Measurements from ENCODE around the gene CGAS.
"Not testable (repeated sequence)": the region's sequence is repeated elsewhere in the genome, so short reads cannot be mapped to it uniquely, and the experiment has no call there.

CGAS gene

DNA sequence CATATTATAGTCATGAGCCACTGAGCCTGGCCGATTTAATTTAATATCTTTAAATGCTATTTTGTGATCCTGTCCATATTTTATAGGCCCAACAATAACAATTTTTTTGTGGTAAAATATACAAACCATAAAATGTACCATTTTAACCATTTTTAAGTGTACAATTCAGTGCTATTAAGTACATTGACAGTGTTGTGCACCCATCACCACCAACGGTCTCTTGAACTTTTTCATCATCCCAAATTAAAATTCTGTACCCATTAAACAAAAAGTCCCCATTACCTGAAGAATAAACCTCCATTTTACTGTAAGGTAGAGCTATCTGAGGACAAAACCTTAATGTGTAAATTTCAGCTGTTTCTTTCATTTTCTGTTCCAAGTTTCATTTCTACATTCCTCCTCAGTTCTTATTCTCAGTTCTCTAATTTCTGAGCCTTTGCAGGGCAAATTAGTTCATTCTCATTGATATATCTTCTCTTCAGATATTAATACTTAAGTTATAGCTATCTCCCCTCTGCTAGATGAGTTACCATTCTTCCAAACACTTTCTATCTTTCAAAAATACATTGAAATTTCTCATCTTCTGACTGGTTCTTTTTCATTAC is 19.7 kb upstream of the CGAS start:
- H3K4me2 ChIP-seq (ENCODE audit: insufficient read depth, low read length, poor library complexity, severe bottlenecking): no peak overlapping the region
- H3K23ac ChIP-seq (ENCODE audit: low read depth, low read length, poor library complexity): no peak overlapping the region
- H2BK15ac ChIP-seq (ENCODE audit: low read length): no peak overlapping the region
- H3K27me3 ChIP-seq (ENCODE audit: control insufficient read depth in 3 of 3, insufficient read depth in 3 of 3, low read depth in 1 of 3, low read length in 3 of 3): no peaks in the 10 kb centered on the region
- H3K4me1 ChIP-seq (ENCODE audit: control insufficient read depth in 2 of 2, insufficient read depth in 1 of 2, low read depth in 1 of 2, low read length in 2 of 2): no peaks in the 10 kb centered on the region
- no CpG with 5 or more reads among the region's 2 CpGs for whole genome bisulfite sequencing, 2 donors (ENCODE audit: extremely low coverage in 2 of 2, insufficient read length in 2 of 2, insufficient replicate concordance in 1 of 2)
- no peaks in the 10 kb centered on the region for H3K9me3 ChIP-seq (replicated peaks in 1 of 2; ENCODE audit: control insufficient read depth in 2 of 2, insufficient read depth in 1 of 2, low read depth in 1 of 2, low read length in 2 of 2)
- DNase-seq (ENCODE audit: low spot score): no peak
- H4K8ac ChIP-seq (ENCODE audit: low read depth, low read length): no peak overlapping the region
- no peak overlapping the region for H3K4ac ChIP-seq (ENCODE audit: low read length)
- H2BK120ac ChIP-seq (ENCODE audit: low read depth, low read length): no peak overlapping the region
- H3K4me3 ChIP-seq (ENCODE audit: low read length in 2 of 2): no peak overlapping the region
- no peak overlapping the region for H4K91ac ChIP-seq (ENCODE audit: low read depth, low read length, poor library complexity)
- no peak overlapping the region for H2AK5ac ChIP-seq (ENCODE audit: low read depth, low read length)
- no peak overlapping the region for H2AFZ ChIP-seq (ENCODE audit: low read length)
- no peak overlapping the region for H3K14ac ChIP-seq (ENCODE audit: low read length)
- H3K9ac ChIP-seq (ENCODE audit: low read depth, low read length, poor library complexity): no peak overlapping the region
- no peak overlapping the region for H2BK5ac ChIP-seq (ENCODE audit: low read length)
- H3K27ac ChIP-seq (replicated peaks; ENCODE audit: low read length): no peak overlapping the region
- H2BK12ac ChIP-seq (ENCODE audit: low read length): no peak overlapping the region
- peaks cover 2% of the 10 kb centered on the region for H3K79me1 ChIP-seq (ENCODE audit: low read depth, low read length)
- peaks cover 8 to 47% of the 10 kb centered on the region in 2 donors for H3K36me3 ChIP-seq (replicated peaks in 1 of 2; ENCODE audit: control insufficient read depth in 2 of 2, insufficient read depth in 2 of 2, low read length in 2 of 2)
- H3K18ac ChIP-seq (ENCODE audit: low read length): no peak overlapping the region

DNA sequence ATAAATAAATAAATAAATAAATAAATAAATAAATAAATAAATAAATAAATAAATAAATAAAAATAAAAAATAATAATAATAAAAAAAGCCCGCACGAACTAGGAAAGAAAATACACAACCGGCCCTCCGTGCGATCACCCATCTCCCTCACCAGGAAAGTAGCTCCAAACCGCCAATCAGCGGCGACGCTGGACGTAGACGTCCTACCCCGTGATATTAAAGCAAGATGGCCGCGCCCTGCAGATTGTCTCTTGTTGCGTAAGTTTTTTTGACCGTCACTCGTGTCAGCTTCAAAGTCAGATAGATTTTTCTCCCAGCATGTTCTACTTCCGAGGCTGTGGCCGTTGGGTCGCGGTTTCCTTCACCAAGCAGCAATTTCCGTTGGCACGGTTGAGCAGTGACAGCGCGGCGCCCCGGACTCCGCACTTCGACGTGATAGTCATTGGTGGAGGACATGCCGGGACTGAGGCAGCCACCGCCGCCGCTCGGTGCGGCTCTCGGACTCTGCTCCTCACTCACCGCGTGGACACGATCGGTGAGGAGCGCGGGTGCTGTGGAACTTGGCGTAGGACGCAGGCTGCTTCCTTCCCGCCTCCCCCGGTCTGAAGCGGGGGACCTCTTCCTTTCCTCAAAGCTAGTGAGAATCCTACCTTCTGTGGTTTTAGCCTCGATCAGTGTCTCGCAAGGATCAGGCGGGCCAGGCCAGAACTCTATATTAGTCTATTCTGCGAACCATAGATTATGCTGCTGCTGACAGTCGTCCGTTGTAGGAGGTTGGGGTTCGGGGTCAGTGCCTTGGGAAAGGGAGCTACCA is 9.6 kb upstream of the CGAS start, which contains the start of gene MTO1:
Gene MTO1 (plus strand): TSS at position 201 of the 814 bp plus-strand sequence. CDS start 118 bp downstream, at position 319.
- Histone ChIP-seq H3K14ac (ENCODE audit: low read length) (peak within 1 kb of the TSS; percentile 12), H2BK5ac (ENCODE audit: low read length) (peak within 1 kb of the TSS; percentile 72), H4K91ac (ENCODE audit: low read depth, low read length, poor library complexity) (no peak within 1 kb of the TSS), H3K18ac (ENCODE audit: low read length) (peak within 1 kb of the TSS; percentile 86), H2AK5ac (ENCODE audit: low read depth, low read length) (peak within 1 kb of the TSS; percentile 24), H3K4me3 (ENCODE audit: low read length in 2 of 2) (peak within 1 kb of the TSS; percentile 89 to 95), H3K79me1 (ENCODE audit: low read depth, low read length) (peaks cover 7% of the 10 kb centered on the region), H2BK15ac (ENCODE audit: low read length) (no peak within 1 kb of the TSS), H3K9ac (ENCODE audit: low read depth, low read length, poor library complexity) (peak within 1 kb of the TSS; percentile 98), H4K8ac (ENCODE audit: low read depth, low read length) (peak within 1 kb of the TSS; percentile 3), H3K4me2 (ENCODE audit: insufficient read depth, low read length, poor library complexity, severe bottlenecking) (peak within 1 kb of the TSS; percentile 87), H3K23ac (ENCODE audit: low read depth, low read length, poor library complexity) (peak within 1 kb of the TSS; percentile 81), H3K36me3 (replicated peaks in 1 of 2; ENCODE audit: control insufficient read depth in 2 of 2, insufficient read depth in 2 of 2, low read length in 2 of 2) (peaks cover 1 to 13% of the 10 kb centered on the region in 2 donors), H3K9me3 (replicated peaks in 1 of 2; ENCODE audit: control insufficient read depth in 2 of 2, insufficient read depth in 1 of 2, low read depth in 1 of 2, low read length in 2 of 2) (no peaks in the 10 kb centered on the region), H3K4me1 (ENCODE audit: control insufficient read depth in 2 of 2, insufficient read depth in 1 of 2, low read depth in 1 of 2, low read length in 2 of 2) (peaks cover 0 to 12% of the 10 kb centered on the region in 2 donors), H2BK120ac (ENCODE audit: low read depth, low read length) (peak within 1 kb of the TSS; percentile 57), H3K27ac (replicated peaks; ENCODE audit: low read length) (peak within 1 kb of the TSS; percentile 68), H2AFZ (ENCODE audit: low read length) (peak within 1 kb of the TSS; percentile 93), H3K27me3 (ENCODE audit: control insufficient read depth in 3 of 3, insufficient read depth in 3 of 3, low read depth in 1 of 3, low read length in 3 of 3) (no peaks in the 10 kb centered on the region), H2BK12ac (ENCODE audit: low read length) (no peak within 1 kb of the TSS), H3K4ac (ENCODE audit: low read length) (peak within 1 kb of the TSS; percentile 59)
- no CpG with 5 or more reads among the region's 55 CpGs for WGBS, 2 donors (ENCODE audit: extremely low coverage in 2 of 2, insufficient read length in 2 of 2, insufficient replicate concordance in 1 of 2)
- peak; percentile 60 for DNase-seq (ENCODE audit: low spot score)

DNA sequence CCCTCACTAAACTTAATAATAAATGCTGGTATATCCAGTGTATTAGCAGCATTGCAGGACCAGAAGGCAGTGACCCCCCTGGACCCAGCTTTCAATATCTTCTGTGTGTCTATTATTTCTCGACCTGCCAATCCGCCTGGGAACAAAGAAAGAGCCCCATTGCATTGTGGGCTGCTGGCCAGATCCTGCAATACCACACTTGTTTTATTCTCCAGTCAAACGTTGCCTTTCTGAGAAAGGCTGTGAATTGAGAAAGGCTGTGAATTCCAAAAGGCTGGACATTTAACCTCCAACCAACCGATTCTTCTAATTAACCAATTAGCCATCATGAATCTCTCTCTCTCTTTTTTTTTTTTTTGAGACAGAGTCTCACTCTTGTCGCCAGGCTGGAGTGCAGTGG is 8.0 kb upstream of the CGAS start:
- WGBS, 2 donors (ENCODE audit: extremely low coverage in 2 of 2, insufficient read length in 2 of 2, insufficient replicate concordance in 1 of 2): no CpG with 5 or more reads among the region's 5 CpGs

DNA sequence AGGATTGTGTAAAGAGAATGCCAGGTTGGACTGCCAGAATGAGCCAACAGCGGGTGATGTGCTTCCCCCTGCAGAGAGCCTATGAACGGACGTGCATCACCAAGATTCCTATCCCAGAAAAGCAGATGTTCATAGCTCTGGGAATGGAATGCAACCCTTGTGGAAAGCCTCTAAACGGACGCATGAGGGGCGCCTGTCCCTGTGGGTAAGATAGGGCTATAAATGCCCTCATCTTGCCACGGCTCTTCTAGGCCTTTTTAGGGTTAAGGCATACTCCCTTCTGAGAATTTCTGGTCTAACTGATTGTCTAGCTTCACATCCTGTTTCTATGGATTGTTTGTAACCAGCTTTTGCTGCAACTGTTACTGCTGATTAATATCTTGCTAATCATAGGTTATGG is 7.4 kb upstream of the CGAS start:
- H2BK12ac ChIP-seq (ENCODE audit: low read length); H3K14ac ChIP-seq (ENCODE audit: low read length); H3K27ac ChIP-seq (replicated peaks; ENCODE audit: low read length); H3K23ac ChIP-seq (ENCODE audit: low read depth, low read length, poor library complexity); H3K79me1 ChIP-seq (ENCODE audit: low read depth, low read length); H3K18ac ChIP-seq (ENCODE audit: low read length); H2BK15ac ChIP-seq (ENCODE audit: low read length); H2BK5ac ChIP-seq (ENCODE audit: low read length); H4K8ac ChIP-seq (ENCODE audit: low read depth, low read length); H3K9ac ChIP-seq (ENCODE audit: low read depth, low read length, poor library complexity); H4K91ac ChIP-seq (ENCODE audit: low read depth, low read length, poor library complexity); H2BK120ac ChIP-seq (ENCODE audit: low read depth, low read length); H3K4ac ChIP-seq (ENCODE audit: low read length); H3K36me3 ChIP-seq (replicated peaks in 1 of 2; ENCODE audit: control insufficient read depth in 2 of 2, insufficient read depth in 2 of 2, low read length in 2 of 2); H3K9me3 ChIP-seq (replicated peaks in 1 of 2; ENCODE audit: control insufficient read depth in 2 of 2, insufficient read depth in 1 of 2, low read depth in 1 of 2, low read length in 2 of 2); H3K27me3 ChIP-seq (ENCODE audit: control insufficient read depth in 3 of 3, insufficient read depth in 3 of 3, low read depth in 1 of 3, low read length in 3 of 3); H2AK5ac ChIP-seq (ENCODE audit: low read depth, low read length); DNase-seq (ENCODE audit: low spot score); H3K4me2 ChIP-seq (ENCODE audit: insufficient read depth, low read length, poor library complexity, severe bottlenecking); H3K4me3 ChIP-seq (ENCODE audit: low read length in 2 of 2): not testable (repeated sequence)
- H2AFZ ChIP-seq (ENCODE audit: low read length): peak overlapping the region; percentile 65
- peaks cover 0 to 12% of the 10 kb centered on the region in 2 donors for H3K4me1 ChIP-seq (ENCODE audit: control insufficient read depth in 2 of 2, insufficient read depth in 1 of 2, low read depth in 1 of 2, low read length in 2 of 2)
- WGBS, 2 donors (ENCODE audit: extremely low coverage in 2 of 2, insufficient read length in 2 of 2, insufficient replicate concordance in 1 of 2): no CpG with 5 or more reads among the region's 7 CpGs

More for the DNA sequence above, 8.0 kb upstream of the CGAS start:
- Histone ChIP-seq H3K9me3 (replicated peaks in 1 of 2; ENCODE audit: control insufficient read depth in 2 of 2, insufficient read depth in 1 of 2, low read depth in 1 of 2, low read length in 2 of 2) (no peaks in the 10 kb centered on the region), H3K18ac (ENCODE audit: low read length) (no peak overlapping the region), H3K23ac (ENCODE audit: low read depth, low read length, poor library complexity) (no peak overlapping the region), H3K27me3 (ENCODE audit: control insufficient read depth in 3 of 3, insufficient read depth in 3 of 3, low read depth in 1 of 3, low read length in 3 of 3) (no peaks in the 10 kb centered on the region), H2BK120ac (ENCODE audit: low read depth, low read length) (no peak overlapping the region), H3K79me1 (ENCODE audit: low read depth, low read length) (peaks cover 5% of the 10 kb centered on the region), H3K4me3 (ENCODE audit: low read length in 2 of 2) (no peak overlapping the region), H2BK5ac (ENCODE audit: low read length) (no peak overlapping the region), H3K14ac (ENCODE audit: low read length) (no peak overlapping the region), H4K8ac (ENCODE audit: low read depth, low read length) (no peak overlapping the region), H3K4me1 (ENCODE audit: control insufficient read depth in 2 of 2, insufficient read depth in 1 of 2, low read depth in 1 of 2, low read length in 2 of 2) (peaks cover 0 to 12% of the 10 kb centered on the region in 2 donors), H3K9ac (ENCODE audit: low read depth, low read length, poor library complexity) (no peak overlapping the region), H3K27ac (replicated peaks; ENCODE audit: low read length) (peak overlapping the region; percentile 19), H2AFZ (ENCODE audit: low read length) (no peak overlapping the region), H2BK15ac (ENCODE audit: low read length) (no peak overlapping the region), H3K4ac (ENCODE audit: low read length) (no peak overlapping the region), H3K36me3 (replicated peaks in 1 of 2; ENCODE audit: control insufficient read depth in 2 of 2, insufficient read depth in 2 of 2, low read length in 2 of 2) (peaks cover 0 to 6% of the 10 kb centered on the region in 2 donors), H3K4me2 (ENCODE audit: insufficient read depth, low read length, poor library complexity, severe bottlenecking) (no peak overlapping the region), H2BK12ac (ENCODE audit: low read length) (no peak overlapping the region), H2AK5ac (ENCODE audit: low read depth, low read length) (no peak overlapping the region), H4K91ac (ENCODE audit: low read depth, low read length, poor library complexity) (no peak overlapping the region)
- no peak for DNase-seq (ENCODE audit: low spot score)

Measured in neuronal stem cell (in vitro differentiated cells).